M059J (cell line): ENCODE data around the gene ACOT11. TPM values are rescaled to one million over a fixed set of nuclear protein-coding genes. Genes with fewer than 3 reads are reported as not detected.
"Not testable (repeated sequence)": the region's sequence is repeated elsewhere in the genome, so short reads cannot be mapped to it uniquely, and the experiment has no call there.

ENCODE experiments used
- DNase-seq: peaks from one replicate; pipeline ENCODE4 v3.0.0-alpha.2; 2012; ENCODE audit warnings: low read depth
- total RNA-seq: library from RNA; depleted of rRNA; stranded (reverse); fragments of >200 nt; shearing (Covaris generic); gene quantifications from 2 replicates; pipeline ENCODE4 v1.2.3, GENCODE V29; 2014

ACOT11 gene
- total RNA-seq, 1 experiment from 2014 or later, result 0.64 TPM

GRCh38 chr1:54608566-54609230, 60.7 kb downstream of the ACOT11 start:
- no peak for DNase-seq

GRCh38 chr1:54609301-54609921, 61.4 kb downstream of the ACOT11 start:
- no peak for DNase-seq

- peak; percentile 36 for DNase-seq
Observed at GRCh38 chr1:54610048-54610447, 62.0 kb downstream of the ACOT11 start.

GRCh38 chr1:54610601-54611580, 62.9 kb downstream of the ACOT11 start:
- DNase-seq, result no peak

GRCh38 chr1:54611621-54612020, 63.6 kb downstream of the ACOT11 start:
- no peak for DNase-seq

- DNase-seq, result no peak
Observed at GRCh38 chr1:54614024-54614423, 66.0 kb downstream of the ACOT11 start.

- no peak for DNase-seq
Observed at GRCh38 chr1:54614563-54614962, 66.5 kb downstream of the ACOT11 start.

GRCh38 chr1:54615531-54616279, 67.7 kb downstream of the ACOT11 start:
- no peak for DNase-seq

- DNase-seq, result no peak
Observed at GRCh38 chr1:54619749-54620148, 71.7 kb downstream of the ACOT11 start.

GRCh38 chr1:54623216-54624007, 75.4 kb downstream of the ACOT11 start, which contains the start of gene FAM151A:
Gene FAM151A, minus strand, starts transcription at chr1:54623525. Its CDS starts 130 bp downstream, at chr1:54623395.
- no peak for DNase-seq

GRCh38 chr1:54624466-54625464, 76.7 kb downstream of the ACOT11 start:
- no peak for DNase-seq

- no peak for DNase-seq
Observed at GRCh38 chr1:54627196-54627595, 79.2 kb downstream of the ACOT11 start.

GRCh38 chr1:54635804-54636203, 87.8 kb downstream of the ACOT11 start:
- not testable (repeated sequence) for DNase-seq

GRCh38 chr1:54636461-54637446, 88.7 kb downstream of the ACOT11 start:
- DNase-seq, result not testable (repeated sequence)

GRCh38 chr1:54640361-54640760, 92.3 kb downstream of the ACOT11 start:
- no peak for DNase-seq

GRCh38 chr1:54640863-54641836, 93.1 kb downstream of the ACOT11 start, which contains the start of gene MROH7:
Gene MROH7, plus strand, starts transcription at chr1:54641786. Its CDS starts 11,141 bp downstream, at chr1:54652927.
- DNase-seq, result no peak

- DNase-seq, result no peak
Observed at GRCh38 chr1:54643736-54644135, 95.7 kb downstream of the ACOT11 start.
